ENCODE results near the gene RGS6. TPM values are rescaled to one million over a fixed set of nuclear protein-coding genes. Genes with fewer than 3 reads are reported as not detected.

Gene RGS6
- total and polyA plus RNA-seq, 8 donors = 0.12 to 4.1 (median 2.8) TPM

DNA sequence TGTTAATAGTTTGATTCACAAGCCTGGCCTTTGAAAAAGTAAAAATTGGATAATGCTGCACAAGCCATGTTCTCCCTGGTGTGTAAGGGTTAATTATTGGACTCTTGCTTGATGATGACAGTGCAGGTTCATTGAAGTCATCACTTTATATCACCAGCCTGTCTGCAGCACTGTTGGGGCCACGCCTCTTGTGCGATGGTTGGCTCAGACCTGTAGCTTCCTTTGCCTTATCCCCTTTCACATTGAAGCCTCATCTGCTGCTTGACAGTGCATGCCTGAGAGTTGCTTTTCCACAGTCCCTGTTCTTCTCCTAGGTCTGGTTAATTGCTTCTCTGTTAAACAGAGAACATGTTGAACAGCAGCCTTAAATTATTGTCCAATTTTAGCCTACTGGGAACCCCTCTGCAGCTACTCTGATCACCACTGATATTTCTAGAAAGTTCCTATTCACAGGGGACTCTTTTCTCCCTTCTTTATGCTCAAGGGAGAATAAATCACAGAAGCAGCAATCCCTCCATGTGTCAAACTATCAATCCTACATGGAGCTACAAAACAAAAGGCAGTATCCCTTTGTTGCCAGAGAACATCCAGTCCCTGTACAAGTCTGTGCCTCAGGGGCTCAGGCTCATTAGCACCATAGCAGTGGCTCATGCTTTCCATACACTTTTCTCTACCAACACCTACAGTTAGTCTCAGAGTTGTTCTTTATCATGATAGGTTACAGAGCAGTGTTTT lies 322.1 kb downstream of the RGS6 start:
- ATAC-seq = no peak
- H3K4me3 ChIP-seq = no peak overlapping the region
- H3K27me3 ChIP-seq = no peaks in the 10 kb centered on the region
- no peaks in the 10 kb centered on the region for H3K9me3 ChIP-seq
- no peaks in the 10 kb centered on the region for H3K4me1 ChIP-seq
- no peak for DNase-seq
- intact Hi-C loops (cut with DNase I) = no loop called here
- no peak for TF ChIP-seq CTCF (IDR thresholded peaks at IDR 0.05)
- no peak overlapping the region for H3K27ac ChIP-seq
- no peaks in the 10 kb centered on the region for H3K36me3 ChIP-seq

- DNase-seq = no peak
- no peak for ATAC-seq
- no peaks in the 10 kb centered on the region for H3K9me3 ChIP-seq
- TF ChIP-seq CTCF (IDR thresholded peaks at IDR 0.05) = no peak
- intact Hi-C loops (cut with DNase I) = no loop called here
- H3K4me1 ChIP-seq = no peaks in the 10 kb centered on the region
- H3K27ac ChIP-seq = no peak overlapping the region
- no peaks in the 10 kb centered on the region for H3K27me3 ChIP-seq
- no peak overlapping the region for H3K4me3 ChIP-seq
- H3K36me3 ChIP-seq = no peaks in the 10 kb centered on the region
These were observed 322.8 kb downstream of the RGS6 start for GRCh38 chr14:72254937-72255472.

GRCh38 chr14:72256055-72256454 lies 323.8 kb downstream of the RGS6 start:
- Histone ChIP-seq H3K27ac (no peak overlapping the region), H3K27me3 (no peaks in the 10 kb centered on the region), H3K36me3 (no peaks in the 10 kb centered on the region), H3K9me3 (no peaks in the 10 kb centered on the region), H3K4me3 (no peak overlapping the region), H3K4me1 (no peaks in the 10 kb centered on the region)
- no peak for TF ChIP-seq CTCF (IDR thresholded peaks at IDR 0.05)
- intact Hi-C loops (cut with DNase I) = no loop called here
- ATAC-seq = no peak
- DNase-seq = no peak

GRCh38 chr14:72261068-72261467 lies 328.8 kb downstream of the RGS6 start:
- Histone ChIP-seq H3K27ac (no peak overlapping the region), H3K36me3 (no peaks in the 10 kb centered on the region), H3K4me1 (no peaks in the 10 kb centered on the region), H3K27me3 (no peaks in the 10 kb centered on the region), H3K4me3 (no peak overlapping the region), H3K9me3 (no peaks in the 10 kb centered on the region)
- ATAC-seq = no peak
- no peak for DNase-seq
- TF ChIP-seq CTCF (IDR thresholded peaks at IDR 0.05) = no peak
- intact Hi-C loops (cut with DNase I) = no loop called here

GRCh38 chr14:72262771-72263170 lies 330.5 kb downstream of the RGS6 start:
- ATAC-seq (no peak), DNase-seq (no peak)
- TF ChIP-seq CTCF (IDR thresholded peaks at IDR 0.05) = no peak
- intact Hi-C loops (cut with DNase I) = no loop called here
- Histone ChIP-seq H3K9me3 (no peaks in the 10 kb centered on the region), H3K27ac (no peak overlapping the region), H3K27me3 (no peaks in the 10 kb centered on the region), H3K4me1 (no peaks in the 10 kb centered on the region), H3K36me3 (no peaks in the 10 kb centered on the region), H3K4me3 (no peak overlapping the region)

Measured in left lung (tissue), 10 donors.